Right lobe of liver (tissue), 4 donors: ENCODE results near the gene TMC6.

Source experiments
- POLR2A ChIP-seq: fragments of 450-650 bp; IDR thresholded peaks from one replicate; pipeline ENCODE4 v1.6.1; 2017; ENCODE audit warnings: antibody characterized with exemption, mild to moderate bottlenecking
- TF ChIP-seq, protein P1 (sequence below), 4 donors: fragments of 200-600 bp in 3 of 4; fragments of 450-650 bp in 1 of 4; IDR thresholded peaks; one replicate each; pipeline versions ENCODE4 v1.5.1 to v1.8.0; 2016 to 2022; ENCODE audit warnings: antibody characterized with exemption in 4 of 4, mild to moderate bottlenecking in 2 of 4
- donor health status: DM: no; HTN: no; CAD: no.
- donor health status: DM: no; HTN: no; CAD: no.
- donor health status: DM: no; HTN: yes; CAD: no.

DNA sequence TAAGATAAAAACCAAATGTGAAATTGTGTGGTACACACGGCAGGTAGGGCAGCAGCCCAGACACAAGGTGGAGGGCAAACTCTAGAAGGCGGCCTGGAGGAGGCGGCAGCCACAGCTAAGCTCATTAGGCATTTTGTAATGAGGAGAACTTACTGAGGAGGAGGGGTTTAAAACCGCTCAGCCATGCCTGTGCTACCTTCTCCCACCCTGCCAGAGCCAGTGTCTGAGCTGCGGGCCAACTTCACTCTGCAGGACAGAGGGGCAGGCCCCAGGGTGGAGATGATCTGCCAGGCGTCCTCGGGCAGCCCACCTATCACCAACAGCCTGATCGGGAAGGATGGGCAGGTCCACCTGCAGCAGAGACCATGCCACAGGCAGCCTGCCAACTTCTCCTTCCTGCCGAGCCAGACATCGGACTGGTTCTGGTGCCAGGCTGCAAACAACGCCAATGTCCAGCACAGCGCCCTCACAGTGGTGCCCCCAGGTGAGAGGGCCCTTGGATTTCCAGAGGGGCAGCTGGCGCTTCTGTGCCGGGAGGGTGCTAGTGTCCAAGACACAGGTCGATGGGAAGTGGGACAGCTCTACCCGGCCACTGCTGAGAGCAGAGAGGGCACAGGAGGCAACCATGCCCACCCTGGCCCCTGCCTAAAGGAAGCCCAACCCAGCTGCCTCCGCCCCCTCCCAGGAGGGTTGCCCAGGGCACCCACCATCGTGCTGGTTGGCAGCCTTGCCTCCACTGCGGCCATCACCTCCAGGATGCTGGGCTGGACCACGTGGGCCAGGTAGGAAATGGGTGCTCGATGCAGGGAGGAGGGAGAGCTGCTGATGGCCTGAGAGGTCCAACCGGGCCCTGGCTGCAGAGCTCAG is 35.6 kb upstream of the TMC6 start:
- TF ChIP-seq, protein P1, sequence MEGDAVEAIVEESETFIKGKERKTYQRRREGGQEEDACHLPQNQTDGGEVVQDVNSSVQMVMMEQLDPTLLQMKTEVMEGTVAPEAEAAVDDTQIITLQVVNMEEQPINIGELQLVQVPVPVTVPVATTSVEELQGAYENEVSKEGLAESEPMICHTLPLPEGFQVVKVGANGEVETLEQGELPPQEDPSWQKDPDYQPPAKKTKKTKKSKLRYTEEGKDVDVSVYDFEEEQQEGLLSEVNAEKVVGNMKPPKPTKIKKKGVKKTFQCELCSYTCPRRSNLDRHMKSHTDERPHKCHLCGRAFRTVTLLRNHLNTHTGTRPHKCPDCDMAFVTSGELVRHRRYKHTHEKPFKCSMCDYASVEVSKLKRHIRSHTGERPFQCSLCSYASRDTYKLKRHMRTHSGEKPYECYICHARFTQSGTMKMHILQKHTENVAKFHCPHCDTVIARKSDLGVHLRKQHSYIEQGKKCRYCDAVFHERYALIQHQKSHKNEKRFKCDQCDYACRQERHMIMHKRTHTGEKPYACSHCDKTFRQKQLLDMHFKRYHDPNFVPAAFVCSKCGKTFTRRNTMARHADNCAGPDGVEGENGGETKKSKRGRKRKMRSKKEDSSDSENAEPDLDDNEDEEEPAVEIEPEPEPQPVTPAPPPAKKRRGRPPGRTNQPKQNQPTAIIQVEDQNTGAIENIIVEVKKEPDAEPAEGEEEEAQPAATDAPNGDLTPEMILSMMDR (IDR thresholded peaks at IDR 0.05): no peak
- TF ChIP-seq POLR2A: no peak
